RWPE1 (cell line): ENCODE data around the gene ACTL7A.
A peak's percentile ranks its signal among the peaks of the same experiment; 100 is the strongest.
"Not testable (repeated sequence)": the region's sequence is repeated elsewhere in the genome, so short reads cannot be mapped to it uniquely, and the experiment has no call there.

Experiments used
- CTCF ChIA-PET: fragments of 350-600 bp; sonication (Branson Sonifier 250); formaldehyde crosslinking; extraction: SDS; loops from one replicate; lab custom pipeline; 2021; lab: Yijun Ruan, JAX
- POLR2A ChIA-PET: fragments of 400-600 bp; formaldehyde crosslinking; extraction: SDS; loops from one replicate; lab custom pipeline; 2020; ENCODE audit warnings: antibody characterized with exemption; ENCODE audit not compliant: low non-redundant PET; lab: Yijun Ruan, JAX
- DNase-seq: peaks from one replicate; pipeline ENCODE4 v3.0.0; 2012; ENCODE audit warnings: low spot score
- H3K27ac ChIP-seq: fragments of 450-650 bp; 2 replicates; pipeline ENCODE4 v1.5.1; 2017
- TF ChIP-seq, protein P1 (sequence below): fragments of 450-650 bp; conservative IDR thresholded peaks from 2 replicates; pipeline ENCODE4 v1.5.1; 2017; ENCODE audit warnings: low read depth, mild to moderate bottlenecking

Gene ACTL7A

DNA sequence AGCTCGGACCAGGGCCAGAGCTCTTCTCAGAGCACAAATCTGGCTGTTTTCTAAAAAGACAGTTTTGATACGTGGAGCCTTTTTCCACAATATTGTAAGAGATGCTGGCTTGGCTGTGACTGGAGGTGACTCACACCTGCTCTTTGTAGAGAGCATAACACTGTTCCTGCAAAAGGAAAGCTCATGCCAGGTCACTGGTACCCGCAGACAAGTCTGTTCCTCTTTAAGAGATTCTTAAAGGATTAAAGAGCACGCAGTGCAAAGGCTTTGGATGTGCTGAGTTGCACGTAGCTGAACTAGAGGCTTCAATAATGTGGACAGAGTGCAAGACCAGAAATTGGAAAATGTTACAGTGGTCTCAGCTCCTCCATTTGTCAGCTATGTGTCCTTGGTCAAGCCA lies 25.3 kb upstream of the ACTL7A start:
- ChIA-PET CTCF (interaction anchor here (0.8 to 1.5 kb wide), 3 partner anchors 23 to 423 kb away, joined by 3 read pairs; no protein-coding TSS in a partner anchor), POLR2A (interaction anchor here (1.6 kb wide), 1 partner anchor 49 kb away, joined by 4 read pairs; no protein-coding TSS in a partner anchor)
- TF ChIP-seq, protein P1, sequence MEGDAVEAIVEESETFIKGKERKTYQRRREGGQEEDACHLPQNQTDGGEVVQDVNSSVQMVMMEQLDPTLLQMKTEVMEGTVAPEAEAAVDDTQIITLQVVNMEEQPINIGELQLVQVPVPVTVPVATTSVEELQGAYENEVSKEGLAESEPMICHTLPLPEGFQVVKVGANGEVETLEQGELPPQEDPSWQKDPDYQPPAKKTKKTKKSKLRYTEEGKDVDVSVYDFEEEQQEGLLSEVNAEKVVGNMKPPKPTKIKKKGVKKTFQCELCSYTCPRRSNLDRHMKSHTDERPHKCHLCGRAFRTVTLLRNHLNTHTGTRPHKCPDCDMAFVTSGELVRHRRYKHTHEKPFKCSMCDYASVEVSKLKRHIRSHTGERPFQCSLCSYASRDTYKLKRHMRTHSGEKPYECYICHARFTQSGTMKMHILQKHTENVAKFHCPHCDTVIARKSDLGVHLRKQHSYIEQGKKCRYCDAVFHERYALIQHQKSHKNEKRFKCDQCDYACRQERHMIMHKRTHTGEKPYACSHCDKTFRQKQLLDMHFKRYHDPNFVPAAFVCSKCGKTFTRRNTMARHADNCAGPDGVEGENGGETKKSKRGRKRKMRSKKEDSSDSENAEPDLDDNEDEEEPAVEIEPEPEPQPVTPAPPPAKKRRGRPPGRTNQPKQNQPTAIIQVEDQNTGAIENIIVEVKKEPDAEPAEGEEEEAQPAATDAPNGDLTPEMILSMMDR: no peak
- H3K27ac ChIP-seq: peak overlapping the region; percentile 93
- peak; percentile 89 for DNase-seq

DNA sequence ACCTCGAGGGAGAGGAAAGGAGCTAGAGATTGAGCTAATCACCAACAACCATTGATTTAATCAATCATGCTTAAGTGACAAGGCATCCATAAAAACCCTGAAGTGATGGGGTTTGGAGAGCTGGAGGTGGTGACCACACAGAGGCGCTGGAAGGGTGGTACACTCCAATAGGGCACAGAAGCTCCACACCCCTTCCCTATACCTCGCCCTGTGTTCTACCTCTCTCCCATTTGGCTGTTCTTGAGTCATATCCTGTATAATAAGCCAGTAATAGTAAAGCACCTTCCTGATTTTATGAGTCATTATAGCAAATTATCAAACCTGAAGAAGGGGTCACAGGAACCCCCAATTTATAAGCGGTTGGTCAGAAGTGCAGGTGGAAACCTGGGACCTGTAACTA lies 24.5 kb upstream of the ACTL7A start:
- POLR2A ChIA-PET: interaction anchor here (1.6 kb wide), 1 partner anchor 50 kb away, joined by 4 read pairs; no protein-coding TSS in a partner anchor
- DNase-seq: peak; percentile 92
- TF ChIP-seq, protein P1: no peak; the same call in 1 of the 2 replicates
- CTCF ChIA-PET: interaction anchor here (1.5 kb wide), 1 partner anchor 23 kb away, joined by 3 read pairs; no protein-coding TSS in a partner anchor
- peak overlapping the region; percentile 93 for H3K27ac ChIP-seq

DNA sequence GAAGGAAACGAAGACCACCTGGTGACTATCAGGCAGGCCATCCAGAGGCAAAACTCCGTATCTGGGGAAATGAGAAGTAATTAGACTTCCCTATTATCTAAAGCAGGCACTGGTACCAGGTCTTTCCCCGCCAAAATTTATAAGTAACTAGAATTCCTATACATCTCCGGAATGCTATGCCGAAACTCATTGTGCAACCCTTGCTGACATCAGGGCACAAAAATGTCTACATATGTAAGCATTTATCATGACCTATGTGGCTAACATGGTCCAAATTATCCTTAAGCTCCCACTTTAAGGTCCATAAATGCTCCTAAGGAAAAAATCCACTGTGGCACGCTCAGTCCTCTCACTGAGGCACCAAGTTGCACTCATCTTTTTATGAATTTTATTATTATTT lies 24.0 kb upstream of the ACTL7A start:
- TF ChIP-seq, protein P1: no peak
- peak; percentile 78 for DNase-seq
- POLR2A ChIA-PET: interaction anchor here (1.6 kb wide), 1 partner anchor 51 kb away, joined by 4 read pairs; no protein-coding TSS in a partner anchor
- CTCF ChIA-PET: interaction anchor here (0.7 kb wide), 1 partner anchor 50 kb away, joined by 3 read pairs; no protein-coding TSS in a partner anchor
- H3K27ac ChIP-seq: peak overlapping the region; percentile 93

DNA sequence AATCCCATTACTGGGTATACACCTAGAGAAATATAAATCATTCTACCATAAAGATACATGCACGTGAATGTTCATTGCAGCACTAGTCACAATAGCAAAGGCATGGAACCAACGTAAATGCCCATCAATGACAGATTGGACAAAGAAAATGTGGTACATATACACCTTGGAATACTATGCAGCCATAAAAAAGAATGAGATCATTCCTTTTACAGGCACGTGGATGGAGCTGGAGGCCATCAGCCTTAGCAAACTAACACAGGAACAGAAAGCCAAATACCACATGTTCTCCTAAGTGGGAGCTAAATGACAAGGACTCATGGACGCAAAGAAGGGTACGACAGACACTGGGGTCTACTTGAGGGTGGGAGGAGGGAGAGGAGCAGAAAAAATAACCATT lies 22.5 kb upstream of the ACTL7A start:
- CTCF ChIA-PET, POLR2A ChIA-PET, H3K27ac ChIP-seq, DNase-seq: not testable (repeated sequence)

DNA sequence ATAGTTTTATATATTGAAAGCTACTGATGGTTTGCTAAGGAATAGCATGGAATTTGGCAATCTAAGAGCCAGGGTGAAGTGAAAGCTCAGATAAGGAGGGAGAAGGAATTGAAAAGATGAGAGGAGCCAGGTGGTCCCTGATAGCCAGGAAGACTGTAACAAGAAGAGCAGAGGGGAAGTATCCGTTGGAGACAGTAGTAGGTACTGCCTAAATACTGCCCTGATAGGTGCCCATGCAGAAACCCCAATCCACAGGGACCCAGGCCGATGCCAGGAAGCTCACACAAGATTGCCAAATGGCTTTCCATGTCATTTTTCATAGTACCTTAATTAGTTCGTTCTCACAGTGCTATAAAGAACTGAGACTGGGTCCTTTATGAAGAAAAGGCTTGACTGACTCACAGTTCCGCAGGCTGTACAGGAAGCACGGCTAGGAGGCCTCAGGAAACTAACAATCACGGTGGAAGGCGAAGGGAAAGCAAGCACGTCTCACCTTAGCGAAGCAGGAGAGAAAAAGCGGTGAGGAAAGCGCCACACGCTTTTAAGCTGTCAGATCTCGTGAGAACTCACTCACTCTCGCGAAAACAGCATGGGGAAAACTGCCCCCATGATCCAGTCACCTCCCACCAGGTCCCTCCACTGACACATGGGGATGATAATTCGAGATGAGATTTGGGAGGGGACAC lies 19.3 kb upstream of the ACTL7A start:
- POLR2A ChIA-PET: no interaction called here

DNA sequence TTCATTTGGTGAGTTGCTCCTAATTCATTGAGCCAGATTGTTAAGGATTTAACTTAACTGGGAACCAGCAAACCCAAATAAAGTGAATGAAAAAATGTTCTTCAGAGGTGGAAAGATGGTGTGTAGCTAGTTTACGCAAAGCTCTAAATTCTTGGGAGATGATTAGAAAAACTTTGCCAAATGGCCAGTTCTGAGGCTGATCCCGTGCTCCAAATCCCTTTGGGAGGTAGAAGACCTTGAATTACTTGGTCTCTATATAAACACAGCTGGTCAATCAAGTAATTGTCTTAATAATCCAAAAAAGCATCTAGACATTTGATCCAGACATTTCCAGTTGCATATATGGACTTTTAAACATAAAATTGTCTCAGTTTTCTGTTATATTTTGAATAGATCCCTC lies 17.7 kb upstream of the ACTL7A start:
- DNase-seq: no peak
- ChIA-PET POLR2A (no interaction called here), CTCF (interaction anchor here (0.7 kb wide), 1 partner anchor 102 kb away, joined by 4 read pairs; no protein-coding TSS in a partner anchor)
- peak overlapping the region; percentile 21; the same call in 1 of the 2 replicates for H3K27ac ChIP-seq
- TF ChIP-seq, protein P1: no peak

More for the DNA sequence above, 19.3 kb upstream of the ACTL7A start:
- TF ChIP-seq, protein P1: no peak
- CTCF ChIA-PET: interaction anchor here (0.6 to 0.8 kb wide), 4 partner anchors 12 to 527 kb away, joined by 3 to 5 read pairs (median 3); no protein-coding TSS in a partner anchor
- no peak for DNase-seq
- H3K27ac ChIP-seq: no peak overlapping the region; the same call in 1 of the 2 replicates
